GM18508 (cell line): ENCODE results near the gene ABCC10.
"Not testable (repeated sequence)": the region's sequence is repeated elsewhere in the genome, so short reads cannot be mapped to it uniquely, and the experiment has no call there.

Source experiments
- ATAC-seq: cut with Tn5 transposase; IDR thresholded peaks from one replicate; pipeline ENCODE4 v1.9.1; 2021; ENCODE audit warnings: moderate number of reproducible peaks; ENCODE audit not compliant: insufficient read depth, unreplicated experiment

ABCC10 gene

DNA sequence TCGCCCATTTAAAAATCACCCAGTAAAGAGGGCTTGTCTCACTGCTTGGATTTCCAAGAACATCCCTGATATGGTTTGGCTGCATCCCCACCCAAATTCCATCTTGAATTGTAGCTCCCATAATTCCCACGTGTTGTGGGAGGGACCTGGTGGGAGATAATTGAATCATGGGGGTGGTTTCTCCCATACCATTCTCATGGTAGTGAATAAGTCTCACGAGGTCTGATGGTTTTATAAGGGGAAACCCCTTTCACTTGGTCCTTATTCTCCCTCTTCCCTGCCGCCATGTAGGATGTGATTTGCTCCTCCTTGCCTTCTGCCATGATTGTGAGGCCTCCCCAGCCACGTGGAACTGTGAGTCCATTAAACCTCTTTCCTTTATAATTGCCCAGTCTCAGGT is 39.9 kb downstream of the ABCC10 start:
- ATAC-seq: not testable (repeated sequence)

- ATAC-seq: no peak
Measured at GRCh38 chr6:43467752-43468151, 40.4 kb downstream of the ABCC10 start.

DNA sequence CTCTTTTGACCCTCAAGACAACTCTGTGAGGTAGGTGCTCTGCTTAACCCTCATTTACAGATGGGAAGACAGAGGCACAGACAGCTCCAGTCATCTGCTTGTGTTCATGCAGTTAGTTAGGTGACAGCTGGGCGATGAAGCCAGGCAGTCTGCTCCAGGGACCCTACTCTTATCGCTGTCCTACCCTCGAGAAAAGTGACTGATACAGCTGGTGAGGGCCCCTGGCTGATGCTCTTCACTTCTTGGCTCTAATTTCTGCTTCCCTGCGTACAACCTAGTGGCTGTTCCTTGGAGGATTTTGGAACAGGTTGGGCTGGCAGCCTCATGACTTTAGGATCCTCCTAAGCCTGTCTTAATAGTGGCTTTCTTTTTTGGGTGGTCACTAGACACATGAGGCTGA is 40.9 kb downstream of the ABCC10 start:
- ATAC-seq: no peak

DNA sequence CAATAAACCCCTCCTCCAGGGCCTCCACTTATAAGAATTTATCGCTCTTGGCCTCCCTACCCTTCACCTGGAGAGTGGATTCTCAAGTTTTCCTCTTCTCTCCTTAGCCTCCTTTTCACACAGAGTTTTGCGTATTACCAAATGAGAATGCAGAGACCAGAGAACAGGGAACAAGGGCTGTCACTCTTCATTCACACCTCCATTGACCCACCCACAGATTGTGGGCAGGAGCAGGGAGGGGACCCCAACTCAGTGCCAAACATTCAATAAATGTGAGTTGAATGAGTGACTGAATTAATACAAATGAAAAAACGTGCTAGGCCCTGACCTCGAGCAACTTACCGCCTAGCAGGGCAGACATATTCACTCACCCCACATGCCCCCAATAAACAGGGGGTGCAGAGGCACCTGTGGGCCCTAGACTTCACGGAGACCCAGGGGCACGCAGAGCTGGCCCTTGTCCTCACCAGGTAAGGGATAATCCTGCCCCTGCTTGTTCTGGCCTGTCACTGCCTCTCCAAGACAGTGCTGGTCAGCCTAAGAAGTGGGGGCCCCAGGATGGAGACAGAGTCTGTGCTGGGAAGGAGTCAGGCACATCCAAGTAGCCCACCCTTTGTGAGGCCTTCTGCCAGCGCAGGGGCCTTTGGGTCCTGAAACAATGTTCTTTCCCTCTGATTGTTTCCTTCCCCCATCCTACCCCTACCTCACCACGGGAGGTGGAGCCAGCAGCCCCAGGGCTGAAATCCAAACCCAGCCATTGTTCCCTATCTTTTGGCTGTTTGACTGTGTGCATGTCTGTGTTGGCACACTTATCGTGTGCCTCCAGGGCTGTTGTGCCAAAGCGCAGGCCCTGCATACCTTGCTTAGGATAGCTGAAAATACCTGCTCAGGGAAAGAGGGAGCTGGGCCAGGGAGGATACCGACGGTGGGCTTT is 41.7 kb downstream of the ABCC10 start:
- no peak for ATAC-seq

GRCh38 chr6:43469947-43470346 is 42.6 kb downstream of the ABCC10 start:
- ATAC-seq: no peak

DNA sequence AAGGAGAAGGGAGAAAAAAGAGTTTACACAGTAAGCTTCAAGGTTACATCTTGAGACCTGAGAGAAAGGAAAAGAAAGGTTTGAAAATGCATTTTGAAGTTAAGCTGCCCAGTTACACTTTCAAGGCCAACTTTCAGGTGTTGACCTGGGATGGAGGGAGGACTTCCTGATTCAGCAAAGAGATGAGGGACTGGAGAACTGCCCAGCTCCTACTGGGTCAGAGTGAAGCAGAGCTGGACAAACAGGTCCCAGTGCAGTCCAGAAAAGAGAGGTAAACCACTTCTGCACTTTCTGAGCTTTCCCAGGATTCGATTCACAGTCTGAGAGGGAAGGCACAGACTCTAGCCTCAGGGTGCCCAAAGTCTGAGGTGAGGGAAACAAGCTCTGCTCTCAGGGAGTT is 44.1 kb downstream of the ABCC10 start:
- no peak for ATAC-seq

- no peak for ATAC-seq
Measured at GRCh38 chr6:43472515-43472914, 45.2 kb downstream of the ABCC10 start.

GRCh38 chr6:43475516-43475915 is 48.2 kb downstream of the ABCC10 start:
- no peak for ATAC-seq

DNA sequence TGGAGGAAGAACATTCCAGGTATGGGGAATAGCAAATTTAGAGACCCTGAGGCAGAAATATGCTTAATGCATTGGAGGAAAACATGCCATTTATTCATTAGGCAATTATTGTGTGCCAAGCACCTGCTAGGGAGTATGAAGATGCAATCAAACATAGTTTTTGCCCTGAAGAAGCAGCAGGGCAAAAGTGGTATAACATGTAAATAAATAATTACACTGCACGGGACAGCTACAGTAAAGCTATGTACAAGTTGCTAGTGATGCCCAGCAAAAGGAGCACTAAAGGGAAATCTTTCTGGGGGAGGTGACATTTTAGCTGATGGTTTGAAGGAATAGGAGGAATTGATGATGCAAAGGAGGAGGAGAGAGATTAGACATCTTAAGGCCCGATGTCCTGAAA is 49.4 kb downstream of the ABCC10 start:
- no peak for ATAC-seq

DNA sequence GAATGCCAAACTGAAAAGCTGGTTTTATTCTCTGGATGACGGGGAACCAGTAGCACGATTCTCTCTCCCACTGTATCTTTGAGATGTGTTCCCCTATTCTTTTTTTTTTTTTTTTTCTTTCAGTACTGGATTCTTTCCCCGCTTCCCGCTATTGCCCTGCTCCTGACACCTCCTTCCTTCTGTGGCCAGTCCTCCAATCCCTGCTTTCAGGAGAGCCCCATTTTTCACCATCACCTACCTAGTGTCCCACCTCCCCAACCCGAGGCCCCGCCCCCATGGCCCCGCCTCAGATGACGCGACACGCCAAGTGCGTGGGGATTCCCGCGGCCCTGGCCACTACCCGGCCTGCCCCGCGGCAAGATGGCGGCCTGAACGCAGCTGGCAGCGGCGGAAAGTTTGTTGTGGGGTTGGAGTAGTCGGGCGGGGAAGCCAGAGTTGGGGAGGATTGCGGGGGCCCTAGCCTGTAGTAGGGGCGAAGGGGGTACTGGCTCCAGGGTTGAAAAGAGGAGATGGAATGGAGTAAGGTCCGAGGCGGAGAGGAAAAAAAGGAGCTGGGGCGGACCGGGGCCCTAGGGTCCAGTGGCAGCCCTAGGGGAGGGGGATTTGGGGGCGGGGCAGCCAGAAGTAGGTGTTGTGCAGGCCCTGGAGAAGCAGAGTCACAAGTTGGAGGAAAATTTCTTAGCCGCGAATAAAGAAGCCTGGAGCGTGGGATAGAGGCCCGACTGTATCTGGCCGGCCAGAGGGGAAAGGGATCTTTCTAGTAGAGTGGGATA is 50.1 kb downstream of the ABCC10 start, which contains the start of gene TJAP1:
TJAP1 (plus strand) TSS at position 336 of the 773 bp plus-strand sequence. CDS start 21,432 bp downstream, outside the sequence.
- ATAC-seq: no peak

DNA sequence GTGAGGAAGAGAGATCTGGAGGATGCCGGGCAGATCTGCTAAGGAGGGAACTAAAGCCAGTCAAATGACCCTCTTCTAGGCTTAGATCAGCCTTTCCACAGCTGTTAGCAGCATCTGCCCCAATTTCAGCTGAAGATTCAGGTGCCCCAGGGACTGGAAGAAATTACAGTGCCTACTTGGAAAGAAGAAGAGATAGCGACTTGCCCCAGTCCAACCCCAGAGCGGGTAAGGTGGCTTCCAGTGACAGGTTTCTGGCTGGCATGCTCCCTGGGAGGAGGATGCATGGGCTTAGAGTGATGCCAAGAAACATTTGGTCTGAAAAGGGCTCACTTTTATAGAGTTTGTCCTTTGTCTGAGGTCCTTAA is 50.6 kb downstream of the ABCC10 start:
- no peak for ATAC-seq

DNA sequence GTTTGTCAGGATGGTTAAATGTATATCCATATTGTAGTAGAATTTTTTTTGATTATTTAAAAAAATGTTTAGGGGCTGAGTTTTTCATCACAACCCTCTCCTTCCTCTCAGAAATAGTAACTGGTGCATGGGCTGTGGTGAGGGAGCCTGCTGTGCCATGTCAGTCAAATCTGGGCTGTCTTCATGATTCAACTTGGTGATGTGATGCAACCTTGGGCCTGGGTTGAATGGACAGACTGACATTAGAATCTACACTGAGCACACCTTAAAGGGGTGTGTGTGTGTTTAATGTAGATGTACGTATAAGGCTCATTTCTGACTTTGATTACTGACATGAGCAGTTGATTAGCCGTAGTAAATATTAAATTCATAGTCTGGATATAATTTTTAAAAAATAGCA is 53.7 kb downstream of the ABCC10 start:
- no peak for ATAC-seq

DNA sequence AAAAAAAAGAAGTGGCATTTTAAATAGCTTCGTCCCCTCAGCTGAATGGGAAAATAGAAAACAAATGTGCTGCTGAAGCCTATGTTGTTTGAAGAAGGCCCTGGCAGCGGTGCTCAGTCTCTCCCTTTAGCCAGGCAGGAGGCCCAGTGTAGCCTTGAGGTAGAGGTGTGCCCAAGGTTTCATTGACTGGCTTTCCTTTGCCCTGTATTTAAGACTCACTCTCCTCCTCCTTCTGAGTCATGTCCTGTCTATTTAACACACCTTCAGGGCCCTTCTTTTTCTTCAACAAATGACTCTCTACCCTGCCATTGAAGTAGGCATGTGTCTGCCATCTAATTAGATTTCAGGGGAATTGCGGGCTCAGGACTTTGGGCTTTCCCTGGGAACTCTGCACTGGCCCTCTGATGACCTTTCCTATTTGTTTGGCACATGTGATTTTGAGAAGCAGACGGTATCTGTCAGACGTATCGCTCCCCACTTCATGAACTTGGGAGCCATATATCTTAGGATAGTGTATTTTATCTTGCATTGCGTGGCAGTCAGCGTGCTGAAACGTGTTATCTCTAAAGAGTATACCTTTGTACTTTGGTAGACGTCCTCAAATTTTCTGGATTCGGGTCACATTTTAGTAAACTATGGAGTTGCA is 54.4 kb downstream of the ABCC10 start:
- ATAC-seq: no peak

- ATAC-seq: no peak
Measured at GRCh38 chr6:43488667-43489276, 61.4 kb downstream of the ABCC10 start.

- no peak for ATAC-seq
Measured at GRCh38 chr6:43489277-43490072, 62.1 kb downstream of the ABCC10 start.

GRCh38 chr6:43490523-43490939 is 63.2 kb downstream of the ABCC10 start:
- ATAC-seq: no peak

DNA sequence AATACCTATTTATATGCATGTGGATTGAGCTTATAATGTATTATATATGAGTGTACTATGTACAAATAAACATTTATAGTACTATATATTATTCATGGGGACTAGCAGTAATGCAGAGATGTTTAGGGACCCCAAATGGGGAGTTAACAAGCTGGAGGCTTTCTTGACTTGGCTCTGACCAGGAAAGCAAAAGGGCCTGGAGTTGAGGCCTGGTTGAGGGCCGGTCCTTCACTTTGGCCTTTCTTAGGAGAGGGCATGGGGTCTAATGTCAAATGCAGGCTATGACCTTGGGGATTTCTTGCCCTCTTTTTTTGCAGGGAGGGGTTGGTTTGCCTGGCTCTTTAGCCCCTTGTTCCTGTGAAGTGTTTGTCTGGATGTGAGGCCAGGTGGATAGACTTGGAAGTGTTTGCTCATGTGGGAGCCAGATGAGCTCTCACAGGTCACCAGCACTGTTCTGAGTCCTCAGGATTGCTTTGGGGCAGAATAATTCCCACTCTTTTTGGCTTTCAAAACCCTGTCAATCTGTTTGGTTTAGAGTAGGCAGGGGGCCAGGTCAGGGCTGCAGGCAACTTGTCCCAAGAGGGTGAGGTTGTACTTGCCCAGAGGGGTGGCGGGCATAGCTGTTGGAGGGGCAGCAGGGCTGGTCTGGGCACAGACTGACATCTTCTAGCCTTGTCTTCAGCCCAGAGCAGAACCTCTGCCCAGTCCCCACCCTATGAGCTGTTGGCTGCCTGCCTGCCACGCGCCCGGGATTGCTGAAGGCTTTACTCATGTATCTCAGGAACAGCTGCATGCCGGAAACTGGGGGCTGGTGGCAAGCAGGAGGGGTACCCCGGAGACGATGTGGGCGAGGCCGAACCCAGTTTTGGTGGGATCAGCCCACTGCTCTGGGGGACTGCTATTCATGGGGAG is 64.7 kb downstream of the ABCC10 start:
- no peak for ATAC-seq

DNA sequence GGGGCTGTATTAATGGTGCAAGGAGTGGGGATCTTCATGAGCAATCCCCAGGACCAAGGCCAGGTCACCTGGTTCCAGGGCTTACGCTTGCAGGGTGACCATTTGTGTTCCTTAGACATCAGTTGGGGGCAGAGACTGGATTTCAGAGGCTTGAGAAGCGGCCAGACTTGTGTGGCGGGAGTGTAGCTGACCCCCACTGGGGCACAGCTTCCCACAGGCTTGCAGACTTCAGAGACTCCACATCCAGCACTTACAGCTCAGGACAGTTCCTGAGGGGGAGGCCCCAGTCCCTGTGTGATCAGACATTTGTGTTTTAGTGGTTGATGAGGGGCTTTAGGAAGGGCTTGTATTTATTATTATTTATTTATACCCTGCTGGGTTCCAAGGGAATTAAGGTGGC is 65.3 kb downstream of the ABCC10 start:
- ATAC-seq: no peak

- no peak for ATAC-seq
Measured at GRCh38 chr6:43493230-43493629, 65.9 kb downstream of the ABCC10 start.
